DMS53 (cell line): ENCODE results near the gene CD79A.
A peak's percentile ranks its signal among the peaks of the same experiment; 100 is the strongest.
"Not testable (repeated sequence)": the region's sequence is repeated elsewhere in the genome, so short reads cannot be mapped to it uniquely, and the experiment has no call there.

Experiments used
- DNase-seq: peaks from one replicate; lab custom pipeline; 2025; lab: John Stamatoyannopoulos, UW

CD79A gene

DNA sequence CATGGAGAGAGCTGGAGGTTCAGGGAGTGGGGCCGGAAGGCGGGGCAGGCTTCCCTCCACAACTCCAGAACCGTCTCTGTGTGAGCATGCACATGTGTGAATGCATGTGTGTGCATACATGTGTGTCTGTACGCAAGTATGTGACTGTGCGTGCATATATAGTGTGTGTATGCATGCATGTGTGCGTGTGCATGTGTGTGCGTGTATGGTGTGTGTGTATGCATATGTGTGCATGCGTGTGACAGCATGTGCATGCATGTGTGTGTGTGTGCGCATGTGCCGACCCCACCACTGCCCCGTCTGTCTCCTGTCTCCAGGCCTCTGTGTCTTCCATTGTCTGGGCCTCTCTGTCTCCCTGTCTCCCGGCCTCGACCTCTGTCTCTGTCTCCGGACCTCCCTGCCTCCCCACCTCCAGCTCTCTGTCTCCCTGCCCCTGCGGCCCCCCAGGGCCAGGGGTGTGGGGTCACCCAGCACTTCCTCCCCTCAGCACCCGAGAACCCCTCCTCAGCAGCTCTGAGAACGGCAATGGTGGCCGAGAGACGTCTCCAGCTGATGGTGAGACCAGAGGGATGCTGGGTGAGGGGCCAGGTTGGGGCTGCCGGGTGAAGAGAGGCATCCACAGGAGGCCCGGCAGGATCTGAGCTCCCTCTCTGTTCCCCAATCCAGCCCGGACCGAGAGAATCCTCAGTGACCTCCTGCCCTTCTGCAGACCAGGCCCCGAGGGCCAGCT, 28.4 kb downstream of the CD79A start:
- no peak for DNase-seq

GRCh38 chr19:41906271-41906670, 29.2 kb downstream of the CD79A start:
- DNase-seq, result no peak

GRCh38 chr19:41906916-41907680, 30.0 kb downstream of the CD79A start:
- no peak for DNase-seq

GRCh38 chr19:41907994-41908615, 31.0 kb downstream of the CD79A start:
- DNase-seq, result no peak

GRCh38 chr19:41908724-41909464, 31.8 kb downstream of the CD79A start:
- DNase-seq, result no peak

GRCh38 chr19:41909706-41910105, 32.6 kb downstream of the CD79A start:
- no peak for DNase-seq

GRCh38 chr19:41910240-41910991, 33.3 kb downstream of the CD79A start:
- no peak for DNase-seq

DNA sequence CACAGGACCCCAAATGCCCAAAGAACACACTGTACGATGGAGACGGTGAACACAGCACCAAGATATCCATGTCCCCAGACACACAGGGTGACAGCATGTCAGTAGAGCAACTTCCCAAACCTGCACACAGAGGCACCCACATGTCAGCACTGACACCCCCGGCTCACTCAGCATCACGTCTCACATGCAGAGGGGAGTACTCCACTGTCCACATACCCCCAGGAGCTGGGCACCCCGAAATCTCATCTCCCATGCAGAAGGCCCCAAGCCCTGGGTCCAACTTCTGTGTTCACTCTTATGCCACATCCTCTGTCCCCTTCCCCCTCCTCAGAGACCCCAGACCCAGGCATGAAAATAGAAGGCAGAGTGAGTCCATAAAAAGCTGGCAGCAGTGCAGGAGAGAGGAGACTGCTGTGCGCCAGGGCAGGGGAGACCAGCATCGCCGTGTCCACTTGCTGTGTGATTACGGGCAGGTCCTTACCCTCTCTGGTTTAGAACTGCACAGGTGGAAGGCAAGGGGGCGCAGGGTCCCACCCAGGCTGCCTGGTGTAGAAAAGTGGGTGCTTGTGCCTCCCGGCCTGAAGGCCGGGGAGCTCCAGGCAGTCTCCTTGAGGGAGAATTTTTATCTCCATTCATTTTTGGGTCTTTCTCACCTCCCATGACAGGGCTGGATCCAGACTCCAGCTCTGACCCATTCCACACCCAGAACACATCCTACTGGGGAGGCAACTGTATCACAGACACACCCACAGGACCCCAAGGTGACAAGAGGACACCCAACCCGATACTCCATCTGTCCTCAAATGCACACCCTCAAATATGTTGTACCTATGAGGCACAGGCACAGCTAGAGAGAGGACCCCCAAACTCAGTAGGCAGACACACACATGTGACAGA, 34.2 kb downstream of the CD79A start:
- no peak for DNase-seq

- DNase-seq, result no peak
These were observed 35.0 kb downstream of the CD79A start for GRCh38 chr19:41911889-41912731.

DNA sequence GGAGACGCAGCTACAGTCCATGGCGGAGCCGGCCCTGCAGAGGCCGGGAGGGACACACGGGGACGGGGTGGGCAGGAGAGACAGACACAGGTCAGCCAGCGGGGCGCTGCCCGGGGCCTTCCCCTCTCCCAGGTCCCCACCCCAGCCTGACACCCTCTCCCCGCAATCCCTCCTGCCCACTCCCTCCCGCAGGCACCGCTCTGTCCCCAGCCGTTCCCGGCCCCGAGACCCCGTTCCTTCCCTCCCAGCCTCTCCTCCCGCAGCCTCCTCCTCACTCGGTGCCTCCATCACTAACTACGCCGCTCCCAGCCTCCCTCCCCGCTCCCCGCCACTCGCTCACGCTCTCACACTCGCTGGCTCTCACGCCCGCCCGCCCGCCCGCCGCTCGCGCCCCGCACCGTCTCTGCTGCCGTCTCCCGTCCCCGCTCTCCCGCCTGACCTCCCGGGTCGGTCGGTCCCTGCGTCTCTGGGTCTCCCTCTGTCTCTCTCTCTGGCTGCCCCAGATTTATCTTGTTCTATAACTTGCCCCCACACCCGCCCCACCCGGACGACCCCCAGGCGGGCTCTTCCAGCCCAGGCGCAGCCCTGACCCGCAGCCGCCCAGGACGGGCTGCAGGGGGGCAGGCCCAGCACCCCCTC, 35.9 kb downstream of the CD79A start:
- DNase-seq, result peak; percentile 63

DNA sequence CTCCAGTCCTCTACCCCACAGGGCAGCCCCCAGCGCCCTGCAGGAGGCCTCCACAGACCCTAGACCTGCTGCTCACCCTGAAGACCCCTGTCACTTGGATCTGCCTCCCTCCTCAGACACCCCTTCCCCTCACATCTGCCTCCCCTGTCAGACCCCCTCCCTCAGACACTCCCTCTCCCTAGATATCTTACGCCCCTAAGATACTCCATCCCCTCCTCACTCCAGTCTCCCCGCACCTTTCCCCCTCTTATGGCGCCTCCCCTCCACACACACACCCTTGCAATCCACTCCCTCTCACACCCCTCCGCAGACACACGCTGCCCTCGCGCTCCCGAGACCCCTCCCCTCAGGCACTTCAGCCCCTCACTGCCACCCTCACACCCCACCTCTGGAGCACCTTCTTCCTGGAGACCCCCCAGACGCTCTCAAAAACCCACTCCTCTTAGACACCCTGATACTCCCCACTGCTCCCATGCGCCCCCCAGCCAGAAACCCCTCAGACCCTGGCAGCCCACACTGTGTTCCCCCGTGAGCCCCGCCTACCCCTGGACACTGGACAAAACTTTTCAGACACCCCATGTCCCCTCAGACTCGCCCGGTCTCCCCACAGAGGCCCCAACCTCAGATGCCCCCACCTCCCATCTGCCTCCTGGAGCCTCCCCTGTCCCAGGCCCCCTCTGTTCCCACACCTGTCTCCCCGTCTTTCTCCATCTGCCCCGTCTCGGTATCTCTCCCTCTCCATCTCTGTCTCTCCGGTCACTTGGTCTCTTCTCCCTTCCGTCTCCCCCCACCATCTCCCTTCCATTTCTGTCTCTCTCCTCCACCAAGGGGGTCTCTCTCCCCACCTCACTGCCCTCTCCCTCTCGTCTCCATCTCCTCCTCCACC, 36.7 kb downstream of the CD79A start:
- no peak for DNase-seq

GRCh38 chr19:41914424-41914834, 37.4 kb downstream of the CD79A start:
- not testable (repeated sequence) for DNase-seq

- DNase-seq, result peak; percentile 52
These were observed 38.1 kb downstream of the CD79A start for GRCh38 chr19:41915021-41915775.

DNA sequence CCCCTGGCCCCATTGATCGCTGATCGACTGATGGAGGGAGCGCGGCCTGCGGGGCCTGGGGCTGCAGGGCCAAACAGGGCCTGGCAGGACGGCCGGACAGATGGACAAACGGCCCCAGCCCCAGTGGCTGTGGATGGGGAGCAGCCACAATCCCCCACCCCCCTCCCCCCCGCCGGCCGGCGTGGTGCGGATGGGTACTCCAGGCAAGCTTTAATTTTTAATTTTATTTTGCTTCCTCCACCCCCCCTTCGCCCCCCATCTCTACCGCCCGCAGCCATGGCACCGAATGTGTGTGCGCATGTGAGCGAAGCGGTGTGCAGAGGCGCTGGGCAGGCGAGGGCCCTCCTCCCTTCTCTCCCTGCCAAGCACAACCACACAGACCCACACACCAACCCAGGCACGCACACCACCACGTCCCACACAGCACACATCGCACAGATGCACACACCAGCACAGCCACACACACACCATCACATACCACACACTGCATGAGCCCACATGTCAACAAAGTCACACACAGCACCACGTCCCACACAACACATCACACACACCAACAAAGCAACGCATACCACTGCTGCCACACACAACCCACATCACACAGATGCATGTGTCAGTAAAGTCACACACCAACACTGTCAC, 38.8 kb downstream of the CD79A start:
- DNase-seq, result peak; percentile 27

- DNase-seq, result no peak
These were observed 40.6 kb downstream of the CD79A start for GRCh38 chr19:41917676-41918075.

GRCh38 chr19:41918095-41918494, 41.0 kb downstream of the CD79A start:
- DNase-seq, result no peak
